Lung microvascular endothelial cell (primary cell): ENCODE measurements around the gene EPB41L4A. TPM values are rescaled to one million over a fixed set of nuclear protein-coding genes. Genes with fewer than 3 reads are reported as not detected.

ENCODE experiments used
- DNase-seq, 2 donors: peaks; one replicate each; pipeline versions ENCODE4 v3.0.0 to v3.0.0-alpha.2; 2010; ENCODE audit warnings: low read depth in 2 of 2
- total RNA-seq: library from RNA; depleted of rRNA; stranded (reverse); fragments of >200 nt; gene quantifications from 2 replicates; pipeline ENCODE4 v1.2.1, GENCODE V29; 2014

EPB41L4A gene
- total RNA-seq, 1 donor from 2014 or later, result 49.6 TPM

DNA sequence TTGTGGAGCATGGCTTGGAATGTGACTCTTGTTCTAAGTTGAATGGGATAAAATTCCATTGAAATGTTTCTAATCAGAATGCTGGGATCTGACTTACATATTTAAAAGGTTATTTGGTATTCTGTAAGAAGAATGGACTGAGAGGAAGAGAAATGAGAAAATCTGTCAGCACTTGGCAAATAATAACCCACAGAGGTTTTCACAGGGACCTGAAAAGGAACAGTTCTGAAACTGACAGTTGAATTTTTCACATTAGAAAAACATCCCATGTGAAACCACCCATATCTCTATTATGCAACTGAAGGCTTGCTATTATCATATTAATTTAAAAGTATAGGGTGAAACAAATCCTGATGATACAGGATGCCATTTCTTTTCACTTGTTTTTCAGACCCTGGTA lies 302.7 kb downstream of the EPB41L4A start:
- no peak for DNase-seq

GRCh38 chr5:112113565-112113964 lies 305.5 kb downstream of the EPB41L4A start:
- no peak for DNase-seq
